Neuronal stem cell (in vitro differentiated cells): Measurements from ENCODE around the gene SLC10A7.

Experiments
- DNase-seq: peaks from one replicate; pipeline ENCODE4 v3.0.0-alpha.2; 2013; ENCODE audit warnings: low spot score
- H2AFZ ChIP-seq: one replicate; pipeline ENCODE4 v1.6.1; 2013; ENCODE audit warnings: mild to moderate bottlenecking, low read length, inconsistent platforms
- H2AK5ac ChIP-seq: 2 replicates; pipeline ENCODE4 v1.6.1; 2013; ENCODE audit warnings: low read depth, mild to moderate bottlenecking, inconsistent platforms, low read length, moderate library complexity, mixed read lengths
- H2BK120ac ChIP-seq: 2 replicates; pipeline ENCODE4 v1.6.1; 2013; ENCODE audit warnings: low read depth, mild to moderate bottlenecking, inconsistent platforms, low read length, moderate library complexity, mixed read lengths
- H2BK12ac ChIP-seq: one replicate; pipeline ENCODE4 v1.6.1; 2013; ENCODE audit warnings: low read length, inconsistent platforms
- H2BK15ac ChIP-seq: 2 replicates; pipeline ENCODE4 v1.6.1; 2013; ENCODE audit warnings: mild to moderate bottlenecking, low read length, inconsistent platforms, mixed read lengths
- H2BK5ac ChIP-seq: one replicate; pipeline ENCODE4 v1.6.1; 2013; ENCODE audit warnings: inconsistent platforms, mild to moderate bottlenecking, low read length, moderate library complexity
- H3K14ac ChIP-seq: one replicate; pipeline ENCODE4 v1.6.1; 2013; ENCODE audit warnings: low read length, inconsistent platforms
- H3K18ac ChIP-seq: 2 replicates; pipeline ENCODE4 v1.6.1; 2013; ENCODE audit warnings: low read length, inconsistent platforms
- H3K23ac ChIP-seq: 2 replicates; pipeline ENCODE4 v1.6.1; 2013; ENCODE audit warnings: low read depth, mild to moderate bottlenecking, mixed read lengths, low read length, inconsistent platforms; ENCODE audit not compliant: poor library complexity
- H3K27ac ChIP-seq: replicated peaks from 3 replicates; pipeline ENCODE4 v1.5.1; 2013; ENCODE audit warnings: low read length, inconsistent platforms
- H3K27me3 ChIP-seq, 3 experiments: 2 replicates each; pipeline ENCODE4 v1.6.1; 2013; ENCODE audit warnings: low read length in 3 of 3, mild to moderate bottlenecking in 2 of 3, inconsistent platforms in 1 of 3, low read depth in 1 of 3, mixed read lengths in 1 of 3, moderate library complexity in 1 of 3; ENCODE audit not compliant: control insufficient read depth in 3 of 3, insufficient read depth in 3 of 3
- H3K36me3 ChIP-seq, 2 donors: replicated peaks in 1 of 2; 2 replicates each; pipeline ENCODE4 v1.6.1; 2013; ENCODE audit warnings: low read length in 2 of 2; ENCODE audit not compliant: control insufficient read depth in 2 of 2, insufficient read depth in 2 of 2
- H3K4ac ChIP-seq: 2 replicates; pipeline ENCODE4 v1.6.1; 2013; ENCODE audit warnings: inconsistent platforms, mild to moderate bottlenecking, low read length, moderate library complexity
- H3K4me1 ChIP-seq, 2 donors: 1 replicate in 1 of 2; 2 replicates in 1 of 2; pipeline ENCODE4 v1.6.1; 2013; ENCODE audit warnings: low read length in 2 of 2, low read depth in 1 of 2; ENCODE audit not compliant: control insufficient read depth in 2 of 2, insufficient read depth in 1 of 2
- H3K4me2 ChIP-seq: one replicate; pipeline ENCODE4 v1.6.1; 2013; ENCODE audit warnings: mild to moderate bottlenecking, low read length, inconsistent platforms; ENCODE audit not compliant: insufficient read depth, poor library complexity, severe bottlenecking
- H3K4me3 ChIP-seq, 2 donors: 2 replicates each; pipeline ENCODE4 v1.5.1; 2013; ENCODE audit warnings: low read length in 2 of 2, mild to moderate bottlenecking in 2 of 2, inconsistent platforms in 1 of 2, moderate library complexity in 1 of 2
- H3K79me1 ChIP-seq: one replicate; pipeline ENCODE4 v1.6.1; 2013; ENCODE audit warnings: low read depth, mild to moderate bottlenecking, inconsistent platforms, low read length, moderate library complexity
- H3K9ac ChIP-seq: one replicate; pipeline ENCODE4 v1.6.1; 2013; ENCODE audit warnings: mild to moderate bottlenecking, low read depth, low read length, inconsistent platforms; ENCODE audit not compliant: poor library complexity
- H3K9me3 ChIP-seq, 2 donors: replicated peaks in 1 of 2; 2 replicates each; pipeline versions ENCODE3 to v1.6.1; 2013; ENCODE audit warnings: low read length in 2 of 2, mild to moderate bottlenecking in 2 of 2, inconsistent platforms in 1 of 2, low read depth in 1 of 2, mixed read lengths in 1 of 2, moderate library complexity in 1 of 2; ENCODE audit not compliant: control insufficient read depth in 2 of 2, insufficient read depth in 1 of 2
- H4K8ac ChIP-seq: one replicate; pipeline ENCODE4 v1.6.1; 2013; ENCODE audit warnings: low read depth, mild to moderate bottlenecking, inconsistent platforms, low read length, moderate library complexity
- H4K91ac ChIP-seq: one replicate; pipeline ENCODE4 v1.6.1; 2013; ENCODE audit warnings: low read length, low read depth, mild to moderate bottlenecking, inconsistent platforms; ENCODE audit not compliant: poor library complexity
- WGBS, 2 donors: extraction: QIAGEN DNeasy Blood & Tissue Kit; methylation state at CpG; one replicate each; pipeline ENCODE4 v1.1.7; 2013; ENCODE audit warnings: missing lambda C conversion rate in 2 of 2, mixed read lengths in 1 of 2; ENCODE audit not compliant: insufficient read length in 2 of 2, insufficient replicate concordance in 1 of 2; ENCODE audit errors: extremely low coverage in 2 of 2; 5-methylcytosine and 5-hydroxymethylcytosine counted together

SLC10A7 gene

GRCh38 chr4:146381263-146381872, 140.4 kb downstream of the SLC10A7 start:
- Histone ChIP-seq H3K27ac (no peak overlapping the region), H2BK12ac (no peak overlapping the region), H3K4me1 (peaks cover 5 to 16% of the 10 kb centered on the region in 2 donors), H3K23ac (no peak overlapping the region), H3K9ac (no peak overlapping the region), H2BK15ac (no peak overlapping the region), H3K79me1 (no peaks in the 10 kb centered on the region), H3K14ac (no peak overlapping the region), H4K8ac (no peak overlapping the region), H3K4me3 (no peak overlapping the region), H2BK5ac (no peak overlapping the region), H2BK120ac (no peak overlapping the region), H3K18ac (no peak overlapping the region), H2AFZ (peak overlapping the region; percentile 83), H2AK5ac (no peak overlapping the region), H3K27me3 (no peaks in the 10 kb centered on the region), H3K9me3 (peaks cover 0 to 4% of the 10 kb centered on the region in 2 donors), H3K4me2 (no peak overlapping the region), H4K91ac (no peak overlapping the region), H3K36me3 (no peaks in the 10 kb centered on the region), H3K4ac (no peak overlapping the region)
- no peak for DNase-seq
- no CpG with 5 or more reads among the region's 2 CpGs for WGBS, 2 donors

GRCh38 chr4:146379744-146380143, 142.0 kb downstream of the SLC10A7 start:
- Histone ChIP-seq H2AK5ac (no peak overlapping the region), H2AFZ (no peak overlapping the region), H2BK5ac (no peak overlapping the region), H2BK12ac (no peak overlapping the region), H3K9ac (no peak overlapping the region), H3K9me3 (peaks cover 0 to 9% of the 10 kb centered on the region in 2 donors), H3K4me1 (peaks cover 5 to 16% of the 10 kb centered on the region in 2 donors), H3K4me3 (no peak overlapping the region), H3K4me2 (no peak overlapping the region), H2BK120ac (no peak overlapping the region), H3K18ac (no peak overlapping the region), H3K79me1 (no peaks in the 10 kb centered on the region), H3K27me3 (no peaks in the 10 kb centered on the region), H3K36me3 (no peaks in the 10 kb centered on the region), H2BK15ac (no peak overlapping the region), H3K14ac (no peak overlapping the region), H4K8ac (no peak overlapping the region), H3K27ac (no peak overlapping the region), H4K91ac (no peak overlapping the region), H3K4ac (no peak overlapping the region), H3K23ac (no peak overlapping the region)
- no peak for DNase-seq
- no CpG with 5 or more reads among the region's 2 CpGs for WGBS, 2 donors

- Histone ChIP-seq H2BK15ac (no peak overlapping the region), H3K4me2 (no peak overlapping the region), H4K91ac (no peak overlapping the region), H2AK5ac (no peak overlapping the region), H3K4ac (no peak overlapping the region), H3K18ac (no peak overlapping the region), H3K9ac (no peak overlapping the region), H3K79me1 (no peaks in the 10 kb centered on the region), H3K14ac (no peak overlapping the region), H2BK12ac (no peak overlapping the region), H2BK5ac (no peak overlapping the region), H3K27me3 (no peaks in the 10 kb centered on the region), H2AFZ (no peak overlapping the region), H3K23ac (no peak overlapping the region), H4K8ac (no peak overlapping the region), H3K4me1 (peaks cover 2 to 22% of the 10 kb centered on the region in 2 donors), H3K27ac (no peak overlapping the region), H3K4me3 (no peak overlapping the region), H2BK120ac (no peak overlapping the region), H3K36me3 (no peaks in the 10 kb centered on the region), H3K9me3 (peaks cover 0 to 9% of the 10 kb centered on the region in 2 donors)
- no CpG with 5 or more reads among the region's 1 CpG for WGBS, 2 donors
- DNase-seq: no peak
Measured at GRCh38 chr4:146371812-146372211, 149.9 kb downstream of the SLC10A7 start.

GRCh38 chr4:146370841-146371240, 150.9 kb downstream of the SLC10A7 start:
- no peak for DNase-seq

More at GRCh38 chr4:146370841-146371240, 150.9 kb downstream of the SLC10A7 start:
- no peak overlapping the region for H3K23ac ChIP-seq
- H2AK5ac ChIP-seq: no peak overlapping the region
- no peak overlapping the region for H2BK5ac ChIP-seq
- H3K9ac ChIP-seq: no peak overlapping the region
- H3K9me3 ChIP-seq: peaks cover 0 to 6% of the 10 kb centered on the region in 2 donors
- no peak overlapping the region for H3K4me3 ChIP-seq
- no peak overlapping the region for H2BK15ac ChIP-seq
- H3K14ac ChIP-seq: no peak overlapping the region
- H3K36me3 ChIP-seq: no peaks in the 10 kb centered on the region
- peaks cover 2 to 23% of the 10 kb centered on the region in 2 donors for H3K4me1 ChIP-seq
- no peak overlapping the region for H3K27ac ChIP-seq
- H2AFZ ChIP-seq: no peak overlapping the region
- no CpG with 5 or more reads among the region's 2 CpGs for WGBS, 2 donors
- no peaks in the 10 kb centered on the region for H3K79me1 ChIP-seq
- H3K27me3 ChIP-seq: no peaks in the 10 kb centered on the region
- H2BK12ac ChIP-seq: no peak overlapping the region
- no peak overlapping the region for H3K4me2 ChIP-seq
- H4K8ac ChIP-seq: no peak overlapping the region
- H3K18ac ChIP-seq: no peak overlapping the region
- no peak overlapping the region for H2BK120ac ChIP-seq
- H4K91ac ChIP-seq: no peak overlapping the region
- no peak overlapping the region for H3K4ac ChIP-seq
